ENCODE results near the gene SLFN13. TPM values are rescaled to one million over a fixed set of nuclear protein-coding genes. Genes with fewer than 3 reads are reported as not detected.

The SLFN13 gene
- polyA plus RNA-seq, 1 of the 3 experiments (the other 2 are of a cell fraction), result under 0.01 TPM

DNA sequence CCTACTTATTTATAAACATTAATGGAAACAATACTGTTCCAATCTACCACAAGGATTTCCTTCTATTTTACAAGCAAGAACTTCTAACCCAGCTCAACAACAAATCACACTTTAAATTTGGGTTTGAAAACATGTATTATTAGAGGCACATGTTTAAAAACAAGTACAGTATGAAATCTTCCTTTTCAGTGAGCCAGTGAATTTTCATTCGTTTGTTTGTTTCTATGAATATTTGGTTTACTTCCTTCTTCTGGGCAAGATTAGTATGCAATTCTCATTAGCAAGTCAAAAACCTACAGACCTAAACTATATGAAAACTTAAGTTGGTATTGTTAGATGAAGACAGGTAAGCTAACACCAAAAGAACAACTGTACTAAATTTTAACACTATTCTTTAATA, 42.0 kb downstream of the SLFN13 start:
- Histone ChIP-seq H3K4me1 (ENCODE audit: control insufficient read depth in 1 of 2, insufficient read depth in 2 of 2, low read depth in 1 of 2, low read length in 1 of 2) (no peaks in the 10 kb centered on the region), H3K79me2 (ENCODE audit: insufficient read depth) (no peaks in the 10 kb centered on the region), H3K9ac (no peak overlapping the region), H2AFZ (ENCODE audit: low read depth) (no peak overlapping the region), H3F3A (replicated peaks; ENCODE audit: insufficient read depth) (no peaks in the 10 kb centered on the region), H4K20me1 (ENCODE audit: insufficient read depth) (no peaks in the 10 kb centered on the region), H3K4me2 (no peak overlapping the region), H3K27ac (ENCODE audit: low read depth in 2 of 2, low read length in 1 of 2) (no peak overlapping the region), H3K9me2 (no peaks in the 10 kb centered on the region), H3K9me3 (no peaks in the 10 kb centered on the region), H3K27me3 (ENCODE audit: insufficient read depth) (no peaks in the 10 kb centered on the region), H3K36me3 (replicated peaks in 1 of 2; ENCODE audit: control insufficient read depth in 1 of 2, insufficient read depth in 2 of 2, low read length in 1 of 2) (peaks cover 22 to 33% of the 10 kb centered on the region in 2 experiments), H3K4me3 (ENCODE audit: low read depth in 2 of 2, low read length in 1 of 2) (no peak overlapping the region)
- WGBS (ENCODE audit: low lambda C conversion rate), result 28% methylated on average over 1 of the region's 1 CpG
- no peak for DNase-seq
- no peak for TF ChIP-seq YY1 (IDR thresholded peaks at IDR 0.05; ENCODE audit: low read depth)
- TF ChIP-seq RAD21 (IDR thresholded peaks at IDR 0.05; ENCODE audit: low read length), result no peak
- no peak for TF ChIP-seq EP300 (IDR thresholded peaks at IDR 0.05; ENCODE audit: borderline replicate concordance in 1 of 2, low read depth in 1 of 2, low read length in 1 of 2)
- no peak for TF ChIP-seq ZBTB33 (IDR thresholded peaks at IDR 0.05; ENCODE audit: borderline replicate concordance, low read depth)
- no peak for TF ChIP-seq REST (IDR thresholded peaks at IDR 0.05; ENCODE audit: low read depth, low read length)
- no peak for TF ChIP-seq GABPA (IDR thresholded peaks at IDR 0.05; ENCODE audit: low read depth)
- no peak for TF ChIP-seq GATA2 (CRISPR knock-in tag; IDR thresholded peaks at IDR 0.05)
- no peak for TF ChIP-seq MXI1 (IDR thresholded peaks at IDR 0.05; ENCODE audit: low read depth, low read length)
- TF ChIP-seq SMC3 (IDR thresholded peaks at IDR 0.05; ENCODE audit: low read depth, low read length), result no peak
- TF ChIP-seq, protein P1, sequence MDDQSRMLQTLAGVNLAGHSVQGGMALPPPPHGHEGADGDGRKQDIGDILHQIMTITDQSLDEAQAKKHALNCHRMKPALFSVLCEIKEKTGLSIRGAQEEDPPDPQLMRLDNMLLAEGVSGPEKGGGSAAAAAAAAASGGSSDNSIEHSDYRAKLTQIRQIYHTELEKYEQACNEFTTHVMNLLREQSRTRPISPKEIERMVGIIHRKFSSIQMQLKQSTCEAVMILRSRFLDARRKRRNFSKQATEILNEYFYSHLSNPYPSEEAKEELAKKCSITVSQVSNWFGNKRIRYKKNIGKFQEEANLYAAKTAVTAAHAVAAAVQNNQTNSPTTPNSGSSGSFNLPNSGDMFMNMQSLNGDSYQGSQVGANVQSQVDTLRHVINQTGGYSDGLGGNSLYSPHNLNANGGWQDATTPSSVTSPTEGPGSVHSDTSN (IDR thresholded peaks at IDR 0.05), result no peak
- TF ChIP-seq TAF1 (IDR thresholded peaks at IDR 0.05; ENCODE audit: borderline replicate concordance, low read depth, low read length), result no peak
- TF ChIP-seq, protein P2, sequence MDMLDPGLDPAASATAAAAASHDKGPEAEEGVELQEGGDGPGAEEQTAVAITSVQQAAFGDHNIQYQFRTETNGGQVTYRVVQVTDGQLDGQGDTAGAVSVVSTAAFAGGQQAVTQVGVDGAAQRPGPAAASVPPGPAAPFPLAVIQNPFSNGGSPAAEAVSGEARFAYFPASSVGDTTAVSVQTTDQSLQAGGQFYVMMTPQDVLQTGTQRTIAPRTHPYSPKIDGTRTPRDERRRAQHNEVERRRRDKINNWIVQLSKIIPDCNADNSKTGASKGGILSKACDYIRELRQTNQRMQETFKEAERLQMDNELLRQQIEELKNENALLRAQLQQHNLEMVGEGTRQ (IDR thresholded peaks at IDR 0.05; ENCODE audit: borderline replicate concordance, low read depth, low read length), result no peak
- no peak for TF ChIP-seq RFX5 (IDR thresholded peaks at IDR 0.05; ENCODE audit: low read length)
- no peak for TF ChIP-seq FOXM1 (IDR thresholded peaks at IDR 0.05; ENCODE audit: low read depth)
- POLR2A ChIA-PET, result no interaction called here
- CTCF ChIA-PET, result no interaction called here

Data from SK-N-SH (cell line).